Ishikawa (cell line): ENCODE measurements around the gene VSIG8.

Experiments used
- CEBPB ChIP-seq: IDR thresholded peaks from 2 replicates; pipeline ENCODE4 v1.6.1; 2012
- CREB1 ChIP-seq: IDR thresholded peaks from 2 replicates; pipeline ENCODE4 v1.6.1; 2012; ENCODE audit warnings: low read depth
- EP300 ChIP-seq: IDR thresholded peaks from 2 replicates; pipeline ENCODE4 v1.6.1; 2012; ENCODE audit warnings: borderline replicate concordance
- NFIC ChIP-seq: IDR thresholded peaks from 2 replicates; pipeline ENCODE4 v1.6.1; 2012
- TAF1 ChIP-seq: IDR thresholded peaks from 2 replicates; pipeline ENCODE4 v1.6.1; 2012; ENCODE audit warnings: low read depth, mild to moderate bottlenecking
- TCF12 ChIP-seq: IDR thresholded peaks from 2 replicates; pipeline ENCODE4 v1.6.1; 2012; ENCODE audit warnings: low read depth
- TEAD4 ChIP-seq: IDR thresholded peaks from 2 replicates; pipeline ENCODE4 v1.6.1; 2012
- YY1 ChIP-seq: IDR thresholded peaks from 2 replicates; pipeline ENCODE4 v1.6.1; 2012; ENCODE audit warnings: low read depth
- ZBTB7A ChIP-seq: IDR thresholded peaks from 2 replicates; pipeline ENCODE4 v1.6.1; 2012; ENCODE audit warnings: low read depth
- TF ChIP-seq, protein P1 (sequence below): IDR thresholded peaks from 2 replicates; pipeline ENCODE4 v1.6.1; 2012
- TF ChIP-seq, protein P2 (sequence below): IDR thresholded peaks from 2 replicates; pipeline ENCODE4 v1.6.1; 2012; ENCODE audit warnings: low read depth, mild to moderate bottlenecking

- TF ChIP-seq EP300 (no peak), YY1 (no peak), NFIC (no peak), CREB1 (no peak), TEAD4 (no peak), ZBTB7A (no peak), TCF12 (no peak), CEBPB (no peak), TAF1 (no peak)
- TF ChIP-seq, protein P1, sequence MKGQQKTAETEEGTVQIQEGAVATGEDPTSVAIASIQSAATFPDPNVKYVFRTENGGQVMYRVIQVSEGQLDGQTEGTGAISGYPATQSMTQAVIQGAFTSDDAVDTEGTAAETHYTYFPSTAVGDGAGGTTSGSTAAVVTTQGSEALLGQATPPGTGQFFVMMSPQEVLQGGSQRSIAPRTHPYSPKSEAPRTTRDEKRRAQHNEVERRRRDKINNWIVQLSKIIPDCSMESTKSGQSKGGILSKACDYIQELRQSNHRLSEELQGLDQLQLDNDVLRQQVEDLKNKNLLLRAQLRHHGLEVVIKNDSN, result no peak
- TF ChIP-seq, protein P2, sequence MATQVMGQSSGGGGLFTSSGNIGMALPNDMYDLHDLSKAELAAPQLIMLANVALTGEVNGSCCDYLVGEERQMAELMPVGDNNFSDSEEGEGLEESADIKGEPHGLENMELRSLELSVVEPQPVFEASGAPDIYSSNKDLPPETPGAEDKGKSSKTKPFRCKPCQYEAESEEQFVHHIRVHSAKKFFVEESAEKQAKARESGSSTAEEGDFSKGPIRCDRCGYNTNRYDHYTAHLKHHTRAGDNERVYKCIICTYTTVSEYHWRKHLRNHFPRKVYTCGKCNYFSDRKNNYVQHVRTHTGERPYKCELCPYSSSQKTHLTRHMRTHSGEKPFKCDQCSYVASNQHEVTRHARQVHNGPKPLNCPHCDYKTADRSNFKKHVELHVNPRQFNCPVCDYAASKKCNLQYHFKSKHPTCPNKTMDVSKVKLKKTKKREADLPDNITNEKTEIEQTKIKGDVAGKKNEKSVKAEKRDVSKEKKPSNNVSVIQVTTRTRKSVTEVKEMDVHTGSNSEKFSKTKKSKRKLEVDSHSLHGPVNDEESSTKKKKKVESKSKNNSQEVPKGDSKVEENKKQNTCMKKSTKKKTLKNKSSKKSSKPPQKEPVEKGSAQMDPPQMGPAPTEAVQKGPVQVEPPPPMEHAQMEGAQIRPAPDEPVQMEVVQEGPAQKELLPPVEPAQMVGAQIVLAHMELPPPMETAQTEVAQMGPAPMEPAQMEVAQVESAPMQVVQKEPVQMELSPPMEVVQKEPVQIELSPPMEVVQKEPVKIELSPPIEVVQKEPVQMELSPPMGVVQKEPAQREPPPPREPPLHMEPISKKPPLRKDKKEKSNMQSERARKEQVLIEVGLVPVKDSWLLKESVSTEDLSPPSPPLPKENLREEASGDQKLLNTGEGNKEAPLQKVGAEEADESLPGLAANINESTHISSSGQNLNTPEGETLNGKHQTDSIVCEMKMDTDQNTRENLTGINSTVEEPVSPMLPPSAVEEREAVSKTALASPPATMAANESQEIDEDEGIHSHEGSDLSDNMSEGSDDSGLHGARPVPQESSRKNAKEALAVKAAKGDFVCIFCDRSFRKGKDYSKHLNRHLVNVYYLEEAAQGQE, result no peak
These were observed 35.5 kb upstream of the VSIG8 start for GRCh38 chr1:159897962-159898361.
